ENCODE measurements around the gene MTARC2. TPM values are rescaled to one million over a fixed set of nuclear protein-coding genes. Genes with fewer than 3 reads are reported as not detected.
A peak's percentile ranks its signal among the peaks of the same experiment; 100 is the strongest.

Gene MTARC2
- total RNA-seq, 1 experiment from 2014 or later: 15.2 TPM

DNA sequence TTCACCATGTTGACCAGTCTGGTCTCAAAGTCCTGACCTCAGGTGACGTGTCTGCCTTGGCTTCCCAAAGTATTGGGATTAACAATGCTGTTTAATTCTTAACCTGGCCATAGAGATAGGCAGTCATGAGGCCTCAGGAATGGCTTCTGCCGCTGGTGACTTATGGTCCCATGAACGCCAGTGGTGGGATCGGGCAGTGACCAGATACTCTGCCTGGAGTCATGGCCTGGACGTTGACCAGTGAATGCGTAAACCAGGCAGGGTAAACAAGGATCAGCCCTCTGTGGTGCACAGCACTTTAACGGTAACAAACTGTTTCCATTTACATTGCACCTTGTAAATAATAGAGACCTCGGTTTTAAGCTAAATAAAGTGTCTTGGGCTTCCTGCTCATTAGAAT lies 61.6 kb downstream of the MTARC2 start:
- POLR2A ChIA-PET: no interaction called here
- CTCF ChIA-PET: interaction anchor here (0.6 to 2.4 kb wide), 25 partner anchors 8 to 721 kb away, joined by 3 to 18 read pairs (median 4); partner anchors contain the start of genes HLX and MTARC1

GRCh38 chr1:220810179-220810653 lies 62.1 kb downstream of the MTARC2 start:
- ChIA-PET POLR2A (interaction anchor here (0.7 kb wide), 1 partner anchor 24 kb away, joined by 4 read pairs; the partner anchor contains the start of gene MTARC1), CTCF (interaction anchor here (0.5 to 2.4 kb wide), 29 partner anchors 8 to 723 kb away, joined by 3 to 18 read pairs (median 4); partner anchors contain the start of genes HLX and MTARC1)
- H3K4me3 Mint-ChIP-seq: peak overlapping the region; percentile 62
- no peak overlapping the region for H3K27ac Mint-ChIP-seq
- peaks cover 20% of the 10 kb centered on the region for H3K4me1 Mint-ChIP-seq
- H3K9me3 Mint-ChIP-seq: no peaks in the 10 kb centered on the region
- peak; percentile 93 for ATAC-seq
- peaks cover 30% of the 10 kb centered on the region for H3K36me3 Mint-ChIP-seq
- H3K27me3 Mint-ChIP-seq (ENCODE audit: low read depth): no peaks in the 10 kb centered on the region; the same call in 1 of the 2 replicates
- DNase-seq (ENCODE audit: low spot score): peak; percentile 78
- TF ChIP-seq, protein P1, sequence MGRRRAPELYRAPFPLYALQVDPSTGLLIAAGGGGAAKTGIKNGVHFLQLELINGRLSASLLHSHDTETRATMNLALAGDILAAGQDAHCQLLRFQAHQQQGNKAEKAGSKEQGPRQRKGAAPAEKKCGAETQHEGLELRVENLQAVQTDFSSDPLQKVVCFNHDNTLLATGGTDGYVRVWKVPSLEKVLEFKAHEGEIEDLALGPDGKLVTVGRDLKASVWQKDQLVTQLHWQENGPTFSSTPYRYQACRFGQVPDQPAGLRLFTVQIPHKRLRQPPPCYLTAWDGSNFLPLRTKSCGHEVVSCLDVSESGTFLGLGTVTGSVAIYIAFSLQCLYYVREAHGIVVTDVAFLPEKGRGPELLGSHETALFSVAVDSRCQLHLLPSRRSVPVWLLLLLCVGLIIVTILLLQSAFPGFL (CRISPR knock-in tag; IDR thresholded peaks at IDR 0.05; ENCODE audit: borderline replicate concordance): no peak
- TF ChIP-seq GRHL2 (CRISPR knock-in tag; IDR thresholded peaks at IDR 0.05; ENCODE audit: insufficient replicate concordance, severe bottlenecking): no peak
- peak; percentile 89 for TF ChIP-seq CTCF (IDR thresholded peaks at IDR 0.05)
- TF ChIP-seq HMGA2 (CRISPR knock-in tag; IDR thresholded peaks at IDR 0.05): no peak
- peak; percentile 63 for TF ChIP-seq PRDM15 (CRISPR knock-in tag; IDR thresholded peaks at IDR 0.05)

More for the DNA sequence above, 61.6 kb downstream of the MTARC2 start:
- ATAC-seq: no peak
- Mint-ChIP-seq H3K4me3 (no peak overlapping the region), H3K4me1 (peaks cover 20% of the 10 kb centered on the region), H3K27me3 (ENCODE audit: low read depth) (no peaks in the 10 kb centered on the region; the same call in 1 of the 2 replicates), H3K36me3 (peaks cover 35% of the 10 kb centered on the region), H3K9me3 (no peaks in the 10 kb centered on the region), H3K27ac (no peak overlapping the region)
- DNase-seq (ENCODE audit: low spot score): no peak
- TF ChIP-seq ZNF232 (CRISPR knock-in tag; IDR thresholded peaks at IDR 0.05) (no peak), ZNF281 (CRISPR knock-in tag; IDR thresholded peaks at IDR 0.05) (no peak), SOX15 (CRISPR knock-in tag; IDR thresholded peaks at IDR 0.05) (no peak), PRRX2 (CRISPR knock-in tag; IDR thresholded peaks at IDR 0.05) (no peak), FOXP1 (CRISPR knock-in tag; IDR thresholded peaks at IDR 0.05; ENCODE audit: borderline replicate concordance) (no peak), SP1 (CRISPR knock-in tag; conservative IDR thresholded peaks at IDR 0.05) (no peak), ATF2 (CRISPR knock-in tag; IDR thresholded peaks at IDR 0.05; ENCODE audit: borderline replicate concordance, low read depth) (no peak), MYBL2 (CRISPR knock-in tag; IDR thresholded peaks at IDR 0.05) (no peak), NFATC4 (CRISPR knock-in tag; IDR thresholded peaks at IDR 0.05) (no peak), NR1H2 (CRISPR knock-in tag; IDR thresholded peaks at IDR 0.05) (no peak), CBFB (CRISPR knock-in tag; IDR thresholded peaks at IDR 0.05; ENCODE audit: low read depth) (no peak)
- TF ChIP-seq, protein P2, sequence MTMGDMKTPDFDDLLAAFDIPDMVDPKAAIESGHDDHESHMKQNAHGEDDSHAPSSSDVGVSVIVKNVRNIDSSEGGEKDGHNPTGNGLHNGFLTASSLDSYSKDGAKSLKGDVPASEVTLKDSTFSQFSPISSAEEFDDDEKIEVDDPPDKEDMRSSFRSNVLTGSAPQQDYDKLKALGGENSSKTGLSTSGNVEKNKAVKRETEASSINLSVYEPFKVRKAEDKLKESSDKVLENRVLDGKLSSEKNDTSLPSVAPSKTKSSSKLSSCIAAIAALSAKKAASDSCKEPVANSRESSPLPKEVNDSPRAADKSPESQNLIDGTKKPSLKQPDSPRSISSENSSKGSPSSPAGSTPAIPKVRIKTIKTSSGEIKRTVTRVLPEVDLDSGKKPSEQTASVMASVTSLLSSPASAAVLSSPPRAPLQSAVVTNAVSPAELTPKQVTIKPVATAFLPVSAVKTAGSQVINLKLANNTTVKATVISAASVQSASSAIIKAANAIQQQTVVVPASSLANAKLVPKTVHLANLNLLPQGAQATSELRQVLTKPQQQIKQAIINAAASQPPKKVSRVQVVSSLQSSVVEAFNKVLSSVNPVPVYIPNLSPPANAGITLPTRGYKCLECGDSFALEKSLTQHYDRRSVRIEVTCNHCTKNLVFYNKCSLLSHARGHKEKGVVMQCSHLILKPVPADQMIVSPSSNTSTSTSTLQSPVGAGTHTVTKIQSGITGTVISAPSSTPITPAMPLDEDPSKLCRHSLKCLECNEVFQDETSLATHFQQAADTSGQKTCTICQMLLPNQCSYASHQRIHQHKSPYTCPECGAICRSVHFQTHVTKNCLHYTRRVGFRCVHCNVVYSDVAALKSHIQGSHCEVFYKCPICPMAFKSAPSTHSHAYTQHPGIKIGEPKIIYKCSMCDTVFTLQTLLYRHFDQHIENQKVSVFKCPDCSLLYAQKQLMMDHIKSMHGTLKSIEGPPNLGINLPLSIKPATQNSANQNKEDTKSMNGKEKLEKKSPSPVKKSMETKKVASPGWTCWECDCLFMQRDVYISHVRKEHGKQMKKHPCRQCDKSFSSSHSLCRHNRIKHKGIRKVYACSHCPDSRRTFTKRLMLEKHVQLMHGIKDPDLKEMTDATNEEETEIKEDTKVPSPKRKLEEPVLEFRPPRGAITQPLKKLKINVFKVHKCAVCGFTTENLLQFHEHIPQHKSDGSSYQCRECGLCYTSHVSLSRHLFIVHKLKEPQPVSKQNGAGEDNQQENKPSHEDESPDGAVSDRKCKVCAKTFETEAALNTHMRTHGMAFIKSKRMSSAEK (CRISPR knock-in tag; IDR thresholded peaks at IDR 0.05; ENCODE audit: borderline replicate concordance): no peak
